Measurements from ENCODE around the gene EML1. TPM values are rescaled to one million over a fixed set of nuclear protein-coding genes. Genes with fewer than 3 reads are reported as not detected.

EML1 gene
- total RNA-seq, 1 donor from 2014 or later: 34.9 TPM

GRCh38 chr14:99777951-99778350 lies 15.3 kb upstream of the EML1 start:
- H3K27ac Mint-ChIP-seq: no peak overlapping the region

DNA sequence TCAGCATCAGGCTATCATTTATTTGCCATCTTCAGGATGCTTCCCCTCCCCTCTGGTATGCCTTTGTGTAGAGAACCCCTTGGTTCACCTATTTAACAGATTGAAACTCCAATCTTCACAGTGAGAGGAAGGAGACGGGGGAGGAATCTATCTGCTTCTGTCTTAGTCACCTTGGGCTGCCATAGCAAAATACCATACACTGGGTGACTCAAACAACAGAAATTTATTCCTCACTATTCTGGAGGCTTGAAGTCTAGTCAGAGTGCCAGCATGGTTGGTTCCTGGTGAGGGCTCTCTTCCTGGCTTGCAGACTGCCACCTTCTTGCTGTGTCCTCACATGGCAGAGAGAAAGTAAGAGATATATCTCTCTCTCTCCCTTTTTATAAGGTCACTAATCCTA lies 13.5 kb upstream of the EML1 start:
- Mint-ChIP-seq H3K27me3 (peaks cover 62% of the 10 kb centered on the region), H3K36me3 (ENCODE audit: insufficient read depth) (no peaks in the 10 kb centered on the region), H3K9me3 (ENCODE audit: low read depth) (peaks cover 8% of the 10 kb centered on the region), H3K4me1 (ENCODE audit: low read depth) (peaks cover 4% of the 10 kb centered on the region), H3K4me3 (ENCODE audit: low read depth) (no peak overlapping the region), H3K27ac (no peak overlapping the region)
- no peak for DNase-seq (ENCODE audit: low spot score, unreplicated experiment)
- TF ChIP-seq, protein P1, sequence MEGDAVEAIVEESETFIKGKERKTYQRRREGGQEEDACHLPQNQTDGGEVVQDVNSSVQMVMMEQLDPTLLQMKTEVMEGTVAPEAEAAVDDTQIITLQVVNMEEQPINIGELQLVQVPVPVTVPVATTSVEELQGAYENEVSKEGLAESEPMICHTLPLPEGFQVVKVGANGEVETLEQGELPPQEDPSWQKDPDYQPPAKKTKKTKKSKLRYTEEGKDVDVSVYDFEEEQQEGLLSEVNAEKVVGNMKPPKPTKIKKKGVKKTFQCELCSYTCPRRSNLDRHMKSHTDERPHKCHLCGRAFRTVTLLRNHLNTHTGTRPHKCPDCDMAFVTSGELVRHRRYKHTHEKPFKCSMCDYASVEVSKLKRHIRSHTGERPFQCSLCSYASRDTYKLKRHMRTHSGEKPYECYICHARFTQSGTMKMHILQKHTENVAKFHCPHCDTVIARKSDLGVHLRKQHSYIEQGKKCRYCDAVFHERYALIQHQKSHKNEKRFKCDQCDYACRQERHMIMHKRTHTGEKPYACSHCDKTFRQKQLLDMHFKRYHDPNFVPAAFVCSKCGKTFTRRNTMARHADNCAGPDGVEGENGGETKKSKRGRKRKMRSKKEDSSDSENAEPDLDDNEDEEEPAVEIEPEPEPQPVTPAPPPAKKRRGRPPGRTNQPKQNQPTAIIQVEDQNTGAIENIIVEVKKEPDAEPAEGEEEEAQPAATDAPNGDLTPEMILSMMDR (IDR thresholded peaks at IDR 0.05; ENCODE audit: unreplicated experiment): no peak

More at GRCh38 chr14:99777951-99778350, 15.3 kb upstream of the EML1 start:
- TF ChIP-seq, protein P1 (IDR thresholded peaks at IDR 0.05; ENCODE audit: unreplicated experiment): no peak
- Mint-ChIP-seq H3K4me3 (ENCODE audit: low read depth) (no peak overlapping the region), H3K4me1 (ENCODE audit: low read depth) (no peaks in the 10 kb centered on the region), H3K9me3 (ENCODE audit: low read depth) (peaks cover 8% of the 10 kb centered on the region), H3K36me3 (ENCODE audit: insufficient read depth) (no peaks in the 10 kb centered on the region), H3K27me3 (peaks cover 73% of the 10 kb centered on the region)
- DNase-seq (ENCODE audit: low spot score, unreplicated experiment): no peak

- H3K27ac Mint-ChIP-seq: no peak overlapping the region
- peaks cover 59% of the 10 kb centered on the region for H3K27me3 Mint-ChIP-seq
- no peak for DNase-seq (ENCODE audit: low spot score, unreplicated experiment)
- H3K4me1 Mint-ChIP-seq (ENCODE audit: low read depth): peaks cover 5% of the 10 kb centered on the region
- H3K9me3 Mint-ChIP-seq (ENCODE audit: low read depth): peaks cover 8% of the 10 kb centered on the region
- TF ChIP-seq, protein P1 (IDR thresholded peaks at IDR 0.05; ENCODE audit: unreplicated experiment): no peak
- no peak overlapping the region for H3K4me3 Mint-ChIP-seq (ENCODE audit: low read depth)
- no peaks in the 10 kb centered on the region for H3K36me3 Mint-ChIP-seq (ENCODE audit: insufficient read depth)
These were observed 12.5 kb upstream of the EML1 start for GRCh38 chr14:99780690-99781089.

DNA sequence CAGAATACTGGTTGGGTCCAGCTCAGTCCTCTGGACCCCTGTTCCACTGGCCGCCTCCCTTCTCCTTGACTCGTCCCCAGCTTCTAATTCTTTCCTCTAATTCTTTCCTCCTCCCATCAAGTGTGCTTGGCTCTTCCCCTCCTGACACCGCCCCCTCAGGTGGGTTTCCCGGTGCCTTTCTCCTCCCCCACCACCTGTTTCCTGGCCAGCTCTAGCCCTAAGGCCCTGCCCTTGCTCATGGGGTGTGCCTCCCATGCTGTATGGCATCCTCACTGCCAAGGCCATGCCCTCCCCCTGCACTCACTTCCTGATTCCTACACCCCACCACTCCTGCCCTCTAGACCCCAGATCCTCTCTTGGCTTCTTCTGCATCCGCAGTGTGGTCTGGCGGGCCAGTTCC lies 12.1 kb upstream of the EML1 start:
- Mint-ChIP-seq H3K36me3 (ENCODE audit: insufficient read depth) (no peaks in the 10 kb centered on the region), H3K4me3 (ENCODE audit: low read depth) (no peak overlapping the region), H3K4me1 (ENCODE audit: low read depth) (peaks cover 5% of the 10 kb centered on the region), H3K27ac (no peak overlapping the region), H3K9me3 (ENCODE audit: low read depth) (peaks cover 8% of the 10 kb centered on the region), H3K27me3 (peaks cover 62% of the 10 kb centered on the region)
- no peak for DNase-seq (ENCODE audit: low spot score, unreplicated experiment)
- TF ChIP-seq, protein P1 (IDR thresholded peaks at IDR 0.05; ENCODE audit: unreplicated experiment): no peak

DNA sequence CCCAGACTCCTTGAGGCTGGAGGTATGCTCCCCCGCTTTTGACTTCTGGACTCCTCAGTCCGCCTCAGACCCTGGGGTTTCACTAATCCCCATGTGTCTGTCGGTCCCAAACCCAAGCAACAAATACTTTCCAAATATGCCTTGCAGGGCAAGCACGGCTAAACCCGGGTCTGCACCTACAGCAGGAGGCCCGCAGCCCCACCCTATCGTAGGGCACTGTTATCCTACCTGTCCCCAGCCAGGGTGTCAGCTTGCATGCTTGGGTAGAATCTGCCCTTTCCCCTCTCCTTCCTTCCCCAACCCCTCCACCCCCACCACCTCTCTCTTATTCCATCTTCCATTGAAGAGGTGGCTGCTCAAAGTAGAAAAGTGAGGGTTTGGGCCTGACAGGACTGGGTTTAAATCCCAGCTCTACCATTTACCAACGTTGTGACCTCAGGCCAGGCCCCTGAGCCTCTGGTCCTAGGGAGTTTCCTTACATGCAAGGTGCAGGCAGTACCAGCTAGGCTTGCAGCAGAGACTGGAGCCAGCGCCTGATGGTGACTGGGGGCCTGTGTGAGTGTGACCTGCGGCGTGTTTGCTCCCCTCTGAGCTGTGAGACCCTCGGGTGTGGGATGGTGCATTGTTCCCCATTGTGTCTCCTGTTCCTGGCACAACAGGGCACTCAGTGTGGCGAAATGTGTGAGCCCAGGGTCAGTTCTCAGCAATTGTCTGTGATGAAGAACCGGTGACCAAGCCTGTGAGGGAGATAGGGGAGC lies 11.2 kb upstream of the EML1 start:
- DNase-seq (ENCODE audit: low spot score, unreplicated experiment): no peak
- Mint-ChIP-seq H3K4me1 (ENCODE audit: low read depth) (peaks cover 5% of the 10 kb centered on the region), H3K9me3 (ENCODE audit: low read depth) (peaks cover 8% of the 10 kb centered on the region), H3K36me3 (ENCODE audit: insufficient read depth) (no peaks in the 10 kb centered on the region), H3K4me3 (ENCODE audit: low read depth) (no peak overlapping the region), H3K27ac (no peak overlapping the region), H3K27me3 (peaks cover 63% of the 10 kb centered on the region)
- TF ChIP-seq, protein P1 (IDR thresholded peaks at IDR 0.05; ENCODE audit: unreplicated experiment): no peak

All from progenitor cell of endocrine pancreas (in vitro differentiated cells).